Coronary artery (tissue), 2 donors: ENCODE data around the gene PER2.

ENCODE experiments used
- DNase-seq: peaks from one replicate; pipeline ENCODE4 v3.0.0-alpha.2; 2017; ENCODE audit warnings: low spot score
- H3K27ac ChIP-seq, 2 donors: fragments of 200-600 bp; sonication (generic); one replicate each; pipeline ENCODE4 v1.5.1; 2016 to 2019
- H3K4me3 ChIP-seq: fragments of 200-600 bp; sonication (generic); 2 replicates; pipeline ENCODE4 v1.5.1; 2016; ENCODE audit warnings: mild to moderate bottlenecking, moderate library complexity
- TF ChIP-seq, protein P1 (sequence below): fragments of 200-600 bp; sonication (generic); IDR thresholded peaks from one replicate; pipeline ENCODE4 v1.5.1; 2019; ENCODE audit warnings: antibody characterized with exemption

Gene PER2

DNA sequence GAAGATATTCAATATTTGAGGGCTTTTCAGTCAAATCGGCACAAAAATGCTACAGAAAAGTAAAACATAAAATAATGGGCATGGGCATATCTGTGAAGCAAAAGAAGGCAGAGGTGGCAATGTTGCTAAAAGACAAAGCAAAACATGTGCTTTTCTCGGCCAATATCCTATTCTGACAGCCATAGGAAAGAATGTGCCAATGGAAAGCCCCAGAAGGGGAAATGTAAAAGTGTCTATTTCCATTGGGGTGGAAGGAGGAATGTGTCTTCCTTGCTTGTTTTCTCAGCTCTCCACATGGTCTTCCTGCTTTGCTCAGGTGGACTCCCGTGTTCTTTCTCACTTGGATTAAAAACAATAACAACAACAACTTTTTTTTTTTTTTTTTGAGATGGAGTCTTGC is 13.7 kb upstream of the PER2 start:
- H3K27ac ChIP-seq: no peak overlapping the region
- TF ChIP-seq, protein P1, sequence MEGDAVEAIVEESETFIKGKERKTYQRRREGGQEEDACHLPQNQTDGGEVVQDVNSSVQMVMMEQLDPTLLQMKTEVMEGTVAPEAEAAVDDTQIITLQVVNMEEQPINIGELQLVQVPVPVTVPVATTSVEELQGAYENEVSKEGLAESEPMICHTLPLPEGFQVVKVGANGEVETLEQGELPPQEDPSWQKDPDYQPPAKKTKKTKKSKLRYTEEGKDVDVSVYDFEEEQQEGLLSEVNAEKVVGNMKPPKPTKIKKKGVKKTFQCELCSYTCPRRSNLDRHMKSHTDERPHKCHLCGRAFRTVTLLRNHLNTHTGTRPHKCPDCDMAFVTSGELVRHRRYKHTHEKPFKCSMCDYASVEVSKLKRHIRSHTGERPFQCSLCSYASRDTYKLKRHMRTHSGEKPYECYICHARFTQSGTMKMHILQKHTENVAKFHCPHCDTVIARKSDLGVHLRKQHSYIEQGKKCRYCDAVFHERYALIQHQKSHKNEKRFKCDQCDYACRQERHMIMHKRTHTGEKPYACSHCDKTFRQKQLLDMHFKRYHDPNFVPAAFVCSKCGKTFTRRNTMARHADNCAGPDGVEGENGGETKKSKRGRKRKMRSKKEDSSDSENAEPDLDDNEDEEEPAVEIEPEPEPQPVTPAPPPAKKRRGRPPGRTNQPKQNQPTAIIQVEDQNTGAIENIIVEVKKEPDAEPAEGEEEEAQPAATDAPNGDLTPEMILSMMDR: no peak
- H3K4me3 ChIP-seq: no peak overlapping the region
- no peak for DNase-seq

DNA sequence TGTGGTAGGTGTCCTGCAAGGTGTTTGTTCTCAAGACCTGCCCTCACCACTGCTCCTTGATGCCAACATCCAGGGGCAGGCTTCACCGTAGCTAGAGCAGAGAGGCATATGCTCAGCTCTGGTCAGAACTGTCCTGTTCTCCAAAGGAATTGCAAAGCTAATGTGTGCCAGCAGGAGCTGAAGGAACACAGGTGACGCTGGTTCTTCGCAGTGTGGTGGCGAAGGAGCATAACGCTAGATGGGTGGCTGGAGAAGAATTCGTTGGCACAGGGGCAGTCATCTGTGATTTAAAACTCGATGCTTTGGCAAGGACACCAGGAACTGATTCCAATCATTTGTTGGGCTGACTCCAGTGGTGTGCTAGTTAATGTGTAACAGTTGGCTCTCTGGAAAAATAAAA is 11.4 kb upstream of the PER2 start:
- H3K4me3 ChIP-seq: no peak overlapping the region
- no peak overlapping the region for H3K27ac ChIP-seq
- DNase-seq: no peak
- TF ChIP-seq, protein P1: no peak

DNA sequence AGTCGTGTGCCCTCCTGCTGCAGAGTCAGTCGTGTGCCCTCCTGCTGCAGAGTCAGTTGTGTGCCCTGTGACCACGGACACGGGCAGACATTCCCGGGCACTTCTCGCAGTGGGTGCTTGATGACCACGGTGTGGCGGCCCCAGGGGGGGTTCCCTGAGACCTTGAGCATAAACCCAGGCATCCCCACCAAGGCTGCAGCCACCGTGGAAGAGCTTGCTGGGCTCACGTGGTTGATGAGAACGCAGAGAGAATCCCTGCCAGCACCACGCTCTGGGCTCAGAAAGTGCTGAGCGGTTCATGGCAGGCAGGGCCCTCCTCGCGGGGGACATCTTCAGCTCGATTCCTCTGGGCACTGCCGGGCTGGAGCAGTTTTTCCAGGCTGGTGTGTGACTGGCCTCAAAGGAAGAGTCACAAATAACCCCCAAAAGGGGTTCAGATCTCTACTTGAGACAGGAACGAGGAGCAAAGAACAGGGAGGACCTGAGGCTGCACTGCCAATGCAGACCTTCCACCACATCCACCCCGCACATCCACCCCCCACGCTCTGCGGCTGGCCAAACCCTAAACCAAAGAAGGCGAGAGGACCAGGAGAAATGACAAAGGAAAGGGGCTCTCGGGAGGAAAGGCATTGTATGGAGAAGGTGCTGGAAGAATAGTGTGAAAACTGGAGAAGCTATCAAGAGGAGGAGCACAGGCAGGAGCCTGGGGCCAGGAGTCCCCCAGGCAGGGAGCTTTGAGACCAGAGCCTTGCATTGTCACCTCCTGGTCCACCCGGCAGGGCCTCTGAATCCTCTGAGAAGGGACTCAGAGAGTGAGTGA is 8.4 kb upstream of the PER2 start:
- Histone ChIP-seq H3K27ac (no peak overlapping the region), H3K4me3 (no peak overlapping the region)
- TF ChIP-seq, protein P1: no peak
- no peak for DNase-seq

DNA sequence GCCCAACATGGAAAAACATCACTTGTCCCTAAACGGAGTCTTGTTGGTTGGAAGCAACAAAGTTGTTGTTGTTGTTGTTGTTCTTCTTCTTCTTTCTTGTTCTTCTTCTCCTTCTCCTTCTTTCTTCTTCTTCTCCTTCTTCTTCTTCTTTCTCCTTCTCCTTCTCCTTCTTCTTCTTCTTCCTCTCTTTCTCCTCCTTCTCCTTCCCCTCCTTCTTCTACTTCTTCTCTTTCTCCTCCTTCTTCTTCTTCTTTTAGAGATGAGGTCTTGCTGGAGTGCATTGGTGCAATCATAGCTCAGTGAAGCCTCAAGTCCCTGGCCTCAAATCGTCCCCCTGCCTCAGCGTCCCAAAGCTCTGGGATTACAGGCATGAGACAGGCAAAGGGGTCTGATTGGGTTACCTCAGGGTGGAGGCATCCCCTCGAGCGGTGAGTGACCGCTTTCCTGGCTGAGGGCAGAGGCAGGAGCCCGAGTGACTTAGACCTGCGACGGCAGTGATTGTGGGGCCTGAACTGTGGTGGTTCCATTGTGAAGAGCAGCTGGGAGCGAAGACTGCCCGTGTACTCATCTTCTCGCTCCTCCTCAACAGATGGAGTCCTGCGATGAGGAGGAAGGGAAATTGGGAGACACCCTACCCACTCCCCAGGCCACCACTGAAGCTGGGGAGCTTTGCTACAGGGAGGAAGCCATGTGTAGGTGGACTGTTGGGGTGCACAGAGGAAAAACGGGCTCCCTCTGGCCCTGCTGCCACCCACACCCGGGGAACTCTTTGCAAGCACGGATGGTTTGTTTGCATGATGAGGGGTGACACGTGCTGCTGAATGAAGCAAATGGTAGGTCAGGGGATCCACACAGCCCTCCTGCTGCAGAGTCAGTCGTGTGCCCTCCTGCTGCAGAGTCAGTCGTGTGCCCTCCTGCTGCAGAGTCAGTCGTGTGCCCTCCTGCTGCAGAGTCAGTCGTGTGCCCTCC is 7.0 kb upstream of the PER2 start:
- Histone ChIP-seq H3K4me3 (no peak overlapping the region), H3K27ac (no peak overlapping the region)
- TF ChIP-seq, protein P1: no peak
- DNase-seq: no peak

DNA sequence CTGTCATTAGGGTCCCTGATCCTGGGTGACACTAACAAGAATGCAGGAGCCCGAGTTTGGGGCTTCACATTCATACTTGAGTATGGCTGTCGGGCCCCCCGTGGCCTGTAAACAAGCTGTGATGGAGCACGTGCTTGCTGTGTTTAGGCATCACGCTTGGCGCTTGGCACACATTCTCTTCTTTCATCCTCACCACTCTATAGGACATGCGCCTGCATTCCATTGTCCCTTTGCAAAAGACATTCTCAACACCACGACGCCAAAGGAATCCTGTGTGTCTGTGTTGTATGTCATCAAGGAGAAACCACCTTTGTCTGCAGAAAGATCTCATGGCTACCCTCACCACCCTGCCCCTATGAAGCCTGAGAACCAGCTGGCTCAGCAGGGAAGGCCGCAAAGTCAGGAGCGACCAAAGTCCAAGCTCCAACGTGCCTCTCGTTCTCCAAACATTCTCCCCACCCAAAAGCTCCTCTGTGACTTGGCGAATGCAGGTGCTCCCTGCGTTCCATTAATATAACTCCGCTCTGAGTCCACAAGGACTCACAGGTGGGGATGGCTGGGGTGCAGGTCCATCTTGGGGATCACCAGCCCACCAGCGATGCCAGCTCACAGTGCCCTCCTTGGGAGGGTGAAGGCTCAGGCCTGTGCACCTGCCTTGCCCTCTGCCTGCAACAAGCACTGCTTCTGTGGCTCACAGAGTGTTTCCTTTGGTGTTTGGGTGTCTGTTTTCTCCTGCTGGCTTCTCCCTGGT is 6.2 kb upstream of the PER2 start:
- TF ChIP-seq, protein P1: no peak
- Histone ChIP-seq H3K27ac (no peak overlapping the region), H3K4me3 (no peak overlapping the region)
- DNase-seq: no peak

DNA sequence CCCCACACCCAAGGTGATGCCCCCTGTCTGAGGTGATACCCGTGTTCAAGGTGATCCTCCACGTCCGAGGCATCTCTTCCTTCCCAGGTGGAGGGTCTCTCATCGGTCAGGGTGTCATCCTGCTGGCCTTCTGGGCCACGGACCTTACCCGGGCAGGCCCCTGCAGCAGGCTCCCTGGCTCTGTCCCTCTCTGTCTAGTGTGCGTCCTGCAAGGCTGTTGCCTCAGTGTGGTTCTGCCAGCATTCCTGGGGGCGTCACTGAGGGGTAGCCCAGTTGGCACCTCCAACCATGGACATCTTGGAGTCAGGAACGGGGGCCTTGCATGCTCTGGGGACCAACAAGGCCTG is 5.6 kb upstream of the PER2 start:
- Histone ChIP-seq H3K4me3 (no peak overlapping the region), H3K27ac (no peak overlapping the region)
- no peak for DNase-seq
- TF ChIP-seq, protein P1: no peak
